Neural cell (in vitro differentiated cells): ENCODE measurements around the gene IGSF9B. TPM values are rescaled to one million over a fixed set of nuclear protein-coding genes. Genes with fewer than 3 reads are reported as not detected.

Experiments used
- H2AFZ ChIP-seq: fragments of 200-600, 300-800 bp; sonication (generic), shearing (Covaris generic); 2 replicates; pipeline ENCODE4 v1.6.0; 2014; ENCODE audit warnings: low read depth, mild to moderate bottlenecking, antibody characterized with exemption, low read length, moderate library complexity
- H3F3A ChIP-seq: fragments of 200-600 bp; shearing (Covaris generic); 2 replicates; pipeline ENCODE4 v1.6.1; 2016; ENCODE audit warnings: mild to moderate bottlenecking, moderate library complexity, mixed read lengths, antibody characterized with exemption, low read length; ENCODE audit not compliant: insufficient read depth, poor library complexity, severe bottlenecking
- H3K27ac ChIP-seq: fragments of 200-600, 300-800 bp; sonication (generic), shearing (Covaris generic); 2 replicates; pipeline ENCODE4 v1.5.1; 2014; ENCODE audit warnings: mild to moderate bottlenecking, low read length, moderate library complexity
- H3K27me3 ChIP-seq: fragments of 300-800, 200-600 bp; sonication (generic), shearing (Covaris generic); 2 replicates; pipeline ENCODE4 v1.6.0; 2014; ENCODE audit warnings: mild to moderate bottlenecking, low read depth, low read length, moderate library complexity; ENCODE audit not compliant: insufficient read depth
- H3K36me3 ChIP-seq: fragments of 300-800, 200-600 bp; sonication (generic), shearing (Covaris generic); 2 replicates; pipeline ENCODE4 v1.5.1; 2014; ENCODE audit warnings: mild to moderate bottlenecking, antibody characterized with exemption, low read length, moderate library complexity; ENCODE audit not compliant: insufficient read depth
- H3K4me2 ChIP-seq: fragments of 300-800, 200-600 bp; sonication (generic), shearing (Covaris generic); 2 replicates; pipeline ENCODE4 v1.6.0; 2014; ENCODE audit warnings: mild to moderate bottlenecking, low read length
- H3K4me3 ChIP-seq: fragments of 300-800, 200-600 bp; sonication (generic), shearing (Covaris generic); 2 replicates; pipeline ENCODE4 v1.5.1; 2014; ENCODE audit warnings: mild to moderate bottlenecking, low read length, moderate library complexity
- H3K79me2 ChIP-seq: fragments of 200-600 bp; shearing (Covaris generic); replicated peaks from 2 replicates; pipeline ENCODE4 v1.6.0; 2014; ENCODE audit warnings: mild to moderate bottlenecking, low read length, moderate library complexity; ENCODE audit not compliant: insufficient read depth
- H3K9ac ChIP-seq: fragments of 300-800, 200-600 bp; sonication (generic), shearing (Covaris generic); 2 replicates; pipeline ENCODE4 v1.6.1; 2016; ENCODE audit warnings: mild to moderate bottlenecking, low read length, mixed read lengths
- H3K9me2 ChIP-seq: fragments of 200-600 bp; shearing (Covaris generic); 2 replicates; pipeline ENCODE4 v1.6.1; 2016; ENCODE audit warnings: mild to moderate bottlenecking, low read length, mixed read lengths; ENCODE audit not compliant: insufficient read depth
- H3K9me3 ChIP-seq: fragments of 200-600, 300-800 bp; sonication (generic), shearing (Covaris generic); 2 replicates; pipeline ENCODE4 v1.6.1; 2016; ENCODE audit warnings: mild to moderate bottlenecking, mixed run types, low read length, moderate library complexity, mixed read lengths
- H4K20me1 ChIP-seq: fragments of 200-600 bp; shearing (Covaris generic); 2 replicates; pipeline ENCODE4 v1.6.1; 2016; ENCODE audit warnings: mild to moderate bottlenecking, mixed run types; ENCODE audit not compliant: insufficient read depth
- EP300 ChIP-seq: fragments of 450-650 bp; conservative IDR thresholded peaks from 2 replicates; pipeline ENCODE4 v1.6.1; 2014; ENCODE audit warnings: antibody characterized with exemption, mild to moderate bottlenecking, moderate library complexity; ENCODE audit not compliant: poor library complexity, severe bottlenecking
- EZH2 ChIP-seq: fragments of 200-600, 300-800 bp; shearing (Covaris generic), sonication (generic); IDR thresholded peaks from 2 replicates; pipeline ENCODE4 v1.6.1; 2014; ENCODE audit warnings: antibody characterized with exemption, low read length, borderline replicate concordance, mild to moderate bottlenecking; ENCODE audit not compliant: insufficient read depth, poor library complexity, severe bottlenecking
- MXI1 ChIP-seq: fragments of 450-650 bp; conservative IDR thresholded peaks from 2 replicates; pipeline ENCODE4 v1.6.1; 2014; ENCODE audit warnings: antibody characterized with exemption, mild to moderate bottlenecking; ENCODE audit not compliant: poor library complexity, severe bottlenecking
- POLR2AphosphoS5 ChIP-seq: IDR thresholded peaks from 2 replicates; pipeline ENCODE4 v1.6.1; 2012
- RAD21 ChIP-seq: fragments of 450-650 bp; conservative IDR thresholded peaks from 2 replicates; pipeline ENCODE4 v1.6.1; 2014; ENCODE audit warnings: antibody characterized with exemption, mild to moderate bottlenecking, moderate library complexity
- SMC3 ChIP-seq: fragments of 450-650 bp; conservative IDR thresholded peaks from 2 replicates; pipeline ENCODE4 v1.6.1; 2014; ENCODE audit warnings: antibody characterized with exemption, mild to moderate bottlenecking, moderate library complexity; ENCODE audit not compliant: poor library complexity
- TAF1 ChIP-seq: IDR thresholded peaks from 2 replicates; pipeline ENCODE4 v1.6.1; 2012; ENCODE audit warnings: low read depth
- polyA plus RNA-seq: library from polyadenylated mRNA; depleted of rRNA; stranded (reverse); fragments of >200 nt; gene quantifications from 2 replicates; pipeline ENCODE4 v1.2.3, GENCODE V29; 2014
- TF ChIP-seq, protein P1 (sequence below): IDR thresholded peaks from 2 replicates; pipeline ENCODE4 v1.6.1; 2012; ENCODE audit warnings: borderline replicate concordance
- TF ChIP-seq, protein P2 (sequence below): fragments of 450-650 bp; IDR thresholded peaks from 2 replicates; pipeline ENCODE4 v1.5.1; 2014; ENCODE audit warnings: antibody characterized with exemption, mild to moderate bottlenecking, moderate library complexity; ENCODE audit not compliant: poor library complexity, severe bottlenecking

The IGSF9B gene
- polyA plus RNA-seq, 1 donor from 2014 or later = 2.3 TPM

DNA sequence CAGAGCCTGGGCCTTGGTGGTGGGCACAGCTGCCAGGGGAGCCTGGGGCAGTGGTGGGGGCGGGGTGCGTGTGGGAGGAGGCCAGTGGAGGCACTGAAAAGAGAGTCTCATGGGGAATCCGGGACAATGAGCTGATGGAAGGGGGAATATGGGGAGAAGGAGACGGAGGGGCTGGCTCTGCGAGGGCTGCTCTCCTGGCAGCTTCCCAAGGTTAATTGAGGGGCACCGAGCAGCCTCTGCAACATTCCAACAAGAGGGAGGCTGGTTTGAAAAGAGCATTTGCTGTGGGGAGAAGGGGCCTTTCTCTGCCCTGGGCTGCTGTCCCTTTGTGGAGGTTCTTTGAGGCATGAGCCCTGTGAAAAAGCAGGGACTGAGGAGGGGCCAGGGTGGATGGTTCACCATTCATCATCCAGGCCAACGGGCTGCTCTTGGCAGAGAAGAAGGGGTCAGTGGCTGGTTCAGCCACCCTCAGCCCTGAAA is 9.4 kb upstream of the IGSF9B start:
- H4K20me1 ChIP-seq = no peaks in the 10 kb centered on the region
- no peaks in the 10 kb centered on the region for H3K9me3 ChIP-seq
- no peak overlapping the region for H3K4me3 ChIP-seq
- no peaks in the 10 kb centered on the region for H3K36me3 ChIP-seq
- no peaks in the 10 kb centered on the region for H3K79me2 ChIP-seq
- TF ChIP-seq EP300 (no peak), TAF1 (no peak)
- TF ChIP-seq, protein P1, sequence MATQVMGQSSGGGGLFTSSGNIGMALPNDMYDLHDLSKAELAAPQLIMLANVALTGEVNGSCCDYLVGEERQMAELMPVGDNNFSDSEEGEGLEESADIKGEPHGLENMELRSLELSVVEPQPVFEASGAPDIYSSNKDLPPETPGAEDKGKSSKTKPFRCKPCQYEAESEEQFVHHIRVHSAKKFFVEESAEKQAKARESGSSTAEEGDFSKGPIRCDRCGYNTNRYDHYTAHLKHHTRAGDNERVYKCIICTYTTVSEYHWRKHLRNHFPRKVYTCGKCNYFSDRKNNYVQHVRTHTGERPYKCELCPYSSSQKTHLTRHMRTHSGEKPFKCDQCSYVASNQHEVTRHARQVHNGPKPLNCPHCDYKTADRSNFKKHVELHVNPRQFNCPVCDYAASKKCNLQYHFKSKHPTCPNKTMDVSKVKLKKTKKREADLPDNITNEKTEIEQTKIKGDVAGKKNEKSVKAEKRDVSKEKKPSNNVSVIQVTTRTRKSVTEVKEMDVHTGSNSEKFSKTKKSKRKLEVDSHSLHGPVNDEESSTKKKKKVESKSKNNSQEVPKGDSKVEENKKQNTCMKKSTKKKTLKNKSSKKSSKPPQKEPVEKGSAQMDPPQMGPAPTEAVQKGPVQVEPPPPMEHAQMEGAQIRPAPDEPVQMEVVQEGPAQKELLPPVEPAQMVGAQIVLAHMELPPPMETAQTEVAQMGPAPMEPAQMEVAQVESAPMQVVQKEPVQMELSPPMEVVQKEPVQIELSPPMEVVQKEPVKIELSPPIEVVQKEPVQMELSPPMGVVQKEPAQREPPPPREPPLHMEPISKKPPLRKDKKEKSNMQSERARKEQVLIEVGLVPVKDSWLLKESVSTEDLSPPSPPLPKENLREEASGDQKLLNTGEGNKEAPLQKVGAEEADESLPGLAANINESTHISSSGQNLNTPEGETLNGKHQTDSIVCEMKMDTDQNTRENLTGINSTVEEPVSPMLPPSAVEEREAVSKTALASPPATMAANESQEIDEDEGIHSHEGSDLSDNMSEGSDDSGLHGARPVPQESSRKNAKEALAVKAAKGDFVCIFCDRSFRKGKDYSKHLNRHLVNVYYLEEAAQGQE = no peak
- TF ChIP-seq, protein P2, sequence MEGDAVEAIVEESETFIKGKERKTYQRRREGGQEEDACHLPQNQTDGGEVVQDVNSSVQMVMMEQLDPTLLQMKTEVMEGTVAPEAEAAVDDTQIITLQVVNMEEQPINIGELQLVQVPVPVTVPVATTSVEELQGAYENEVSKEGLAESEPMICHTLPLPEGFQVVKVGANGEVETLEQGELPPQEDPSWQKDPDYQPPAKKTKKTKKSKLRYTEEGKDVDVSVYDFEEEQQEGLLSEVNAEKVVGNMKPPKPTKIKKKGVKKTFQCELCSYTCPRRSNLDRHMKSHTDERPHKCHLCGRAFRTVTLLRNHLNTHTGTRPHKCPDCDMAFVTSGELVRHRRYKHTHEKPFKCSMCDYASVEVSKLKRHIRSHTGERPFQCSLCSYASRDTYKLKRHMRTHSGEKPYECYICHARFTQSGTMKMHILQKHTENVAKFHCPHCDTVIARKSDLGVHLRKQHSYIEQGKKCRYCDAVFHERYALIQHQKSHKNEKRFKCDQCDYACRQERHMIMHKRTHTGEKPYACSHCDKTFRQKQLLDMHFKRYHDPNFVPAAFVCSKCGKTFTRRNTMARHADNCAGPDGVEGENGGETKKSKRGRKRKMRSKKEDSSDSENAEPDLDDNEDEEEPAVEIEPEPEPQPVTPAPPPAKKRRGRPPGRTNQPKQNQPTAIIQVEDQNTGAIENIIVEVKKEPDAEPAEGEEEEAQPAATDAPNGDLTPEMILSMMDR = no peak
- H3K27me3 ChIP-seq = no peaks in the 10 kb centered on the region
- no peaks in the 10 kb centered on the region for H3K9me2 ChIP-seq
- H3K4me2 ChIP-seq = no peak overlapping the region
- no peaks in the 10 kb centered on the region for H3F3A ChIP-seq
- H2AFZ ChIP-seq = no peak overlapping the region
- no peak overlapping the region for H3K27ac ChIP-seq
- H3K9ac ChIP-seq = no peak overlapping the region

DNA sequence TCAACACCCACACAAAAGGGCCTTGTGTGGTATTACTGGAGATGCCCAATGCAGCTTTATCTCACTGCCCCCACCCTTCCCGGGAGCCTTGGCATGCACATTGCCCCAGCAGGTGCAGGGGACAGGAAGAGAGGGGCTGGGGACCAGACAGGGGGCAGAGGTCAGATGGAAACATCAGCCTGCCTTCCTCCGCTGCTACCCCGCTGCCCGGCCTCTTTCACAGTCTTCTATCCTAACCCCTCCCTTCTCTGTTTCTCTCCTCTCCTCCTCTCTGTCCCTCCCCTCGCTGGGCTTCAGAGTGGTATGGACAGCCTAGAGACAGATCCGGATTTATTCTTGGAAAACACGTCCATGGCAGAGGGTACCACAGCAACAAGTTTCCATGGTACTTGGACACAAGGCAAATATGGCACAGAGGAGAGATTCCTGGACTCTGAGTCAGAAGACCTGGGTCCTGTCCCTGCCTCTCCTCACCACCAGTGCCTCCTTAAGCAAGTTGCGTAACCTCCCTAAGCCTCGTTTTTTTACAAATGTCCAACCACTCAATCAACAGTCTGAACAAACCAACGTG is 8.3 kb upstream of the IGSF9B start:
- no peaks in the 10 kb centered on the region for H4K20me1 ChIP-seq

More for the DNA sequence above, 8.3 kb upstream of the IGSF9B start:
- H3F3A ChIP-seq = no peaks in the 10 kb centered on the region
- TF ChIP-seq RAD21 = no peak
- no peak for TF ChIP-seq POLR2AphosphoS5
- no peak for TF ChIP-seq SMC3
- TF ChIP-seq, protein P1 = no peak
- no peak for TF ChIP-seq EZH2
- TF ChIP-seq TAF1 = no peak
- TF ChIP-seq, protein P2 = no peak
- no peak for TF ChIP-seq EP300
- TF ChIP-seq MXI1 = no peak
- no peak overlapping the region for H2AFZ ChIP-seq
- H3K4me3 ChIP-seq = no peak overlapping the region
- H3K9me2 ChIP-seq = no peaks in the 10 kb centered on the region
- H3K79me2 ChIP-seq = no peaks in the 10 kb centered on the region
- no peak overlapping the region for H3K4me2 ChIP-seq
- H3K27me3 ChIP-seq = no peaks in the 10 kb centered on the region
- no peak overlapping the region for H3K27ac ChIP-seq
- no peaks in the 10 kb centered on the region for H3K36me3 ChIP-seq
- H3K9ac ChIP-seq = no peak overlapping the region
- H3K9me3 ChIP-seq = no peaks in the 10 kb centered on the region
